NK-92 (cell line): ENCODE results near the gene EXOSC1.
A peak's percentile ranks its signal among the peaks of the same experiment; 100 is the strongest.
"Not testable (repeated sequence)": the region's sequence is repeated elsewhere in the genome, so short reads cannot be mapped to it uniquely, and the experiment has no call there.

Experiments
- DNase-seq: peaks from one replicate; lab custom pipeline; 2025; ENCODE audit not compliant: unreplicated experiment; lab: John Stamatoyannopoulos, UW

EXOSC1 gene

DNA sequence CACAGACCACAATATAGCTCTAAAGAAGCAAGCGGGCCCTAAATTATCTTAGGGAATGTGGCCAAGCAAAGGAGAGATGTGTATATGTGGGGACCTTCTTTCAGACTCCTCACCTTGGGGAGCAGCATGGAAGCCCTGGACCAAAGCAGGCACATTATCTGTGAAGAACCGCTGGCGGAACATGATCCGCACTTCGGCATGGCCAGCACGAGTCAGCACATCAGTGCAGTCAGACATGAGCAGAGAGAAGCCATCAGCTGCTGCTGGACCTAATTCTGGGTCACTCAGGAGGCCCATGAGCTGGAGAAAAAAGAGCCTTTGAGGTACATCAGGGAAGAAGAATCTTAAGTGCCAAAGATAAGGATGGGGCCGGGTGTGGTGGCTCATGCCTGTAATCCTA is 14.1 kb upstream of the EXOSC1 start:
- DNase-seq, result no peak

DNA sequence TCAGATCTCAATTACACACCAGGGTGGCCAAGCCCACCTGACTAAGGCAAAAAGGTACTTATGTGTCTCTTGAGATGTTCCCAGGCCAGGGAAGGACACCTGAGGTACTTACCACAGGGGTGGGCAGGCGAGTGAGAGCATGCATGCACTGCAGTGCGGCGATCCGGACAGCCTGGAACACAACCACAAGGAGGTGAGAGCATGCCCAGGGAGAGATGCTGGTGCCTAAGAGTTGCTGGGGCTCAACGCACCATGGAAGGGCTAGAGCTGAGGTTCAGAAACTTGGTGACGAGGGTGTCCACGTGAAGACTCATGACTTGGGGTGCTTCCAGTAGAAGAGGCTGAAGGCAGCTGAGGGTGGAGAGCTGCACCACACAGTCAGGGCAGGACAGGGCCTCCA is 13.3 kb upstream of the EXOSC1 start:
- no peak for DNase-seq

DNA sequence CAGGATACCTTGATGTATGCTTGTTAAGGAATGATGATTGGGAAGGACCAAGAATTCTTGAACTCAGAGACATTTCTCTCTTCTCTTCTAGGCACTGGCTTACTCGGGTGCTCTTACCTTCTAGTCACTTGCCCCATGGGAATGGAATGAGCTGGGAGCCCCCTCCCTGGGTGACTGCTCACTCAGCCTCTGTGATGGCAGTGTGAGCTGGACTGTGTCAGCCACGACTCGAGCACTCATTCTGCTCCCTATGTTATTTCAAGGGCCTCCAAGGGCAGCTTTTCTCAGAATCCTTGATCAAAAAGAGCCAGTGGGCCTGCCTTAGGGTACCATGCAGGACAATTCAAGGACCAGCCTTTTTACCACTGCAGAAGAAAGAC is 10.9 kb upstream of the EXOSC1 start:
- DNase-seq, result no peak

DNA sequence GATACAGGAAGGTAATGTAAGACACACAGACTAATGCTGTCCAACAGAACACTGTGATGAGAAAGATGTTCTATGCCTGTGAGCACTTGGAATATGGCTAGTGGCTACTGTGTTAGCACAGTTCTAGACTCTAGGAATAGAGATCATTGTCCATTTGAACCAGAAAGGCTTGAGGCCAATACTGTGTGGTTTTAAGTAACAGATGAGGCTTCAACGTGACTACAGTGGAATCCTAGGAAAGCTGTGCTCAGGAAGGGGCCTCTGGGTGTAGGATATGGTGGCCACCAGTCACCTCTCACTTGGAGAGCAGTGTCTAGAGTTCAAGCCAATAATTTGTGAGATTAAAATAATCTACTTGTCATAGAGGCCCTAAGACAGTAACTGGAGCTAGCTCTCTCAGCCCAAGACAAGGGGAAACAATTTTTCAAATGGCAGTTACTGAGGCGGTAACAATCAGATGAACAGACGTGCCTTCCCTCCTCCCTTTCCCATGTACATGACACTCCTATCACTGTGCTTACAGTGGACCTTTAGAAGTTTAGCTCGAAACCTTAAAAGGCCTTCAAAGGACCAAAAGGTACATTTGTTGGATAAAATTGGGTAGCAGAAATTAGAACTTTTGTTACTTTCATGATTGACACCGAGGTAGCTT is 10.4 kb upstream of the EXOSC1 start:
- DNase-seq, result no peak

DNA sequence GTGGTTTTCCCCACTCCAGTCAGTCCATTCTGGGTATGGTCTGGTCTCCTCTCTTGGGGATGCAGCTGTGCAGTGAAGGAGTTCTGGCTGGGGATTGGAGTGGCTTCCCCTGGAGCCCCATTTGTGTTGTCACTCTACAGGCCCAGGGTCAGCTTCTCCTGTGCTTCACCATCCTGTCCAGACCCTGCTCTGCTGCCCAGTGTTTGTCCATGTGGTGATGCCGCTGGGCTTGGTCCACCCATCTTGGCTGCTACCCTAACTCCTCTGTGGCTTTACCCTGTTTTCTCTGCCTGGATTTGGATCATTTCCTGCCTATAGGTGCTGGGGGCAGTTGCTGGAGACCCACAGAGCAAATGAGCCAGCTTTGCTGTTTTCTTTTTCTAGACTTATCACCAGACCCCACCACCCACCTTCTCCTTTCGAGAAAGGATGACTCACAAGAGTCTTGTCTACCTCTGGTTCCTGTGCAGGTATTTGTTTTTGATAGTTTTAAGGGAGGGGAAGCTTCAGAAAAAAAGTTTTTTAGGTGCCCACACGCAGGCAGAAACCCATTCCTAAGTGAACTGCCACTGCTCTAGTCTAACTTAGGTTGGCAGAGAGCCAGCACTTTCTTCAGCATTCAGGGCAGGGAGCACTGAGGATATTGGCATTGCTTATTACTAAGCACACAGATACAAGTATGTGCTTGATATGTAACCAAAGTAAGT is 8.7 kb upstream of the EXOSC1 start:
- no peak for DNase-seq

DNA sequence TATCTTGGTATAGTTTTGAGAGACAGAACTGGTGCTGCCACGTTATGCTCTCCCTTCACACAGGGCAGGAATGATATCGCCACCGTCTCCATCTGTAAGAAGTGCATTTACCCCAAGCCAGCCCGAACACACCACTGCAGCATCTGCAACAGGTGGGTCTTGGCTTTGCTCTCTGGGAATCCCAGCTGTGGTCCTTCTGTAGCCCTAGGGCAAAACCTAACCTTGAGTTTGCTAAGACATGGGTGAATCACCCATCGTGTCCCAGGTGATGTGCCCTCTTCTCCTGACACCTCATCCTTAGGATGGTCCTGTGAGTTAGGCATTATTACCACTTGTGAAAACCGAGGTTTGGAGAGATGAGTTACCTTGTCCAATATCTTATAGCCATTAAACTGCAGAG is 6.5 kb upstream of the EXOSC1 start:
- DNase-seq, result no peak

DNA sequence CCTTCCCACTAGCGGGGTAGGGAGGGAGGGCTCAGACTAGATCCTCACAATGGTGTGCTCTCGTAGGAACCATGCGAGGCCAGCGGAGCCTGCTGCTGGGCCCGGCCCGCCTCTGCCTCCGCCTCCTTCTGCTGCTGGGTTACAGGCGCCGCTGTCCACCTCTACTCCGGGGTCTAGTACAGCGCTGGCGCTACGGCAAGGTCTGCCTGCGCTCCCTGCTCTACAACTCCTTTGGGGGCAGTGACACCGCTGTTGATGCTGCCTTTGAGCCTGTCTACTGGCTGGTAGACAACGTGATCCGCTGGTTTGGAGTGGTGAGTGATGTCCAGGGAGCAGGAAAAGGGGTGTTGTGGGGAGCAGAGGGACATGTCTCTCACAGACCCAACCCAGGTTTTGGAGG is 5.8 kb upstream of the EXOSC1 start:
- DNase-seq, result no peak

- DNase-seq, result no peak
Observed at GRCh38 chr10:97450828-97451227, 5.0 kb upstream of the EXOSC1 start.

GRCh38 chr10:97445357-97445721 is 467 bp downstream of the EXOSC1 start:
- no peak for DNase-seq

DNA sequence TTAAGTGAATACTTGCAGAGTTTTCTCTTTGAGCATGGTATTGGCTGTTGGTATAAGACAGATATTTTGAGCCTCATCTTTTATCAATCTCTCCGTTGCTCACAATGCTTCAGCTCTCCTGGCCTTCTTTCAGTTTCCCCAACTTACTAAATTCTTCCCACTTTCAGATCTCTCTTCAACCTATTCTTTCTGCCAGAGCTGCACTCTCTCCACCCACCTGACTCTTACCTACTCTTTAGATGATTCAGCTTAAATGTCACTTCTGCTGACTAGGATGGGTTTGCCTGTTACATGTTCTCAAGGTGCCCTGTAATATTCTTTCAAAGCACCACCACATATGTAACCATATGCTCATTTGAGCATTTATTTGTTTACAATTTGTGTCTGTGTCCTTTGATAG is 1.6 kb downstream of the EXOSC1 start:
- no peak for DNase-seq

- no peak for DNase-seq
Observed at GRCh38 chr10:97442277-97442676, 3.5 kb downstream of the EXOSC1 start.

DNA sequence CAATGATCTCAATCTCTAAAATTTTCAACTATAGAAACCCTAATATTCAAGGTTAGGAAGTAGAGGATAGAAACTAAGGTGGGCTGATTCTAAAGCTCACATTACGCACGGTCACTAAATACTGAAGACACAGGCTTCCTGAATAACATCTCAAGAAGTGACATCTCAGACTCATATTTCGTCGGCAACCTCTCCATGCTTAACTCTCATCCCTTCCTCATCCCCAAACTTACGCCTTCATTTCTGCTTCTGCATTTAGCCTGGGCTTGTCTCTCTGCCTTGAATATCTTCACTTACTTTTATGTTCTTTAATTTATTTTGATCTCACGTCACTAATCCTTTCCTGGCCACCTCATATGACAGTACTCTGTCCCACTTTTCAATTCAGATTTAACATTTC is 10.6 kb downstream of the EXOSC1 start:
- DNase-seq, result no peak

DNA sequence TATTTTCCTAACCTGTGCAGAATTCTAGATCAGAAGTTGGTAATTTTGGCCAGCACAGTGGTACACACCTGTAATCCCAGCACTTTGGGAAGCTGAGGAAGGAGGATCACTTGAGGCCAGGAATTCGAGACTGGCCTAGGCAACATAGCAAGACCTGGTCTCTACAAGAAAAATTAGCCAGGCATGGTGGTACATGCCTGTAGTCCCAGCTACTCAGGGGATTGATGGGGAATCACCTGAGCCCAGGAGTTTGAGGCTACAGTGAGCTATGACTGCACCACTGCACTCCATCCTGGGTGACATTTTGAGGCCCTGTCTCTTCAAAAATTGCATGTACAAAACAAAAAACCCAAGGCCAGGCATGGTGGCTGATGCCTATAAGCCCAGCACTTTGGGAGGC is 11.2 kb downstream of the EXOSC1 start:
- DNase-seq, result no peak

- no peak for DNase-seq
Observed at GRCh38 chr10:97434055-97434454, 11.8 kb downstream of the EXOSC1 start.

- DNase-seq, result no peak
Observed at GRCh38 chr10:97428572-97428981, 17.2 kb downstream of the EXOSC1 start.

DNA sequence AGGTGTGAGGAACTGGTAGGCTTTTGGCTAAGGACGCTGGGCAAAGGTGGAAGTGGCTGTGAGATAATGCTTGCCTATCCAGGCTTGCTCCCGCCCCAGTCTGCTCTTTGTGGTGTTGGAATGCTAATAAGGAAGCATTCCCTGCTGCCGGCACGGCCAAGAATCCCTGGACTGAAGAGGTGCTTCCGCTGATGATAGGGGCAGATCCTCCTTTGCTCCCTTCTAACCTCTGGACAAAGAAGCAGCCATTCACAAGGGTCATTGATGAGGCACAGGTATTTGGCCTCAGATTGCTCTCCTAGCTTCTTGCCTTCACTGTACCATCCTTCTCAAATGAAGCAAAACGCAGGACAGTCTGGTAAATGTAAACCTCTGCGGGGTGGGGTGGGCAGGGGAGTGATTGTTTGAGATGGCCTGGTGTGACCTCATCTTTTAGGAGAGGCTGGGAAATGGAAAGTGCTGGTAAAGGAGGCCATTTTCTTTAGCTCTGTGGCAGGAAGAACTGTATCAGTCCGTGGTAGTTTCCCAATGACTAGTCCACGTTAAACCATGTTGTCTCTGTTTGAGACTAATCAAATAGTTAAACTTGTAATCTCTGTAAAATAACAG is 18.1 kb downstream of the EXOSC1 start:
- DNase-seq, result no peak

GRCh38 chr10:97426776-97427570 is 18.8 kb downstream of the EXOSC1 start:
- DNase-seq, result no peak

DNA sequence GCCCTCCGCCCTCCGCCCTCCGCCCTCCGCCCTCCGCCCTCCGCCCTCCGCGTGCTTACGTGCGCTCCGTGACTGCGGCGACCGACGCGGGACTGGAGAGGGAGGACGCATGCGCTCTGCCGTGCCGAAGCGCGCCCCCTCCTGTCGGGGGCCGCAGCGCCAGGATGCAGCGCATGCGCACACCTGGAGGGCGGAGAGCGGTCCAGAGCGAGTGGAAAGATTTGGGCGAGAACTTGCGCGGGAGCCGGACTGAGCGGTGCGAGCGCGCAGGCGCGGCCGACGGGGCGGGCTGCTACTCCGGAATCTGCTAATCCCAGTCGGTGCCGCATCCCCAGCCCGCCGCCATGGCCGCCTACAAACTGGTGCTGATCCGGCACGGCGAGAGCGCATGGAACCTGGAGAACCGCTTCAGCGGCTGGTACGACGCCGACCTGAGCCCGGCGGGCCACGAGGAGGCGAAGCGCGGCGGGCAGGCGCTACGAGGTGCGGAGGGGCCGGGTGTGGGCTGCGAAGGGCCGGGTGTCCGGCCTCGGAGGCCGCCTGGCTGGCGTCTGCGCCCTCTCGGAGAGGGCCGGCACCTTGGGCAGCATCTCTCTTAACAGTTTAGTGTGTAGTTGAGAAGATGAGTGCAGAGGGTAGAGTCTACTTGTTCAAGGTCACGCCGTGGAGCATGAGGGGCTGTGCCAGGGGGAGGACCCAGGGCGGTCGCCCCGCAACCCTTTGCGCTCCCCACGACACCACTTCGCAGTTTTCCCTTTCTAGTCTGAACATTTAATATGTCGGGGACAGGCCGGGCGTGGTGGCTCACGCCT is 19.6 kb downstream of the EXOSC1 start, which contains the start of gene PGAM1:
Gene PGAM1, plus strand, starts transcription at position 228 of the 812 bp plus-strand sequence. Its CDS starts 117 bp downstream, at position 345.
- peak; percentile 73 for DNase-seq

DNA sequence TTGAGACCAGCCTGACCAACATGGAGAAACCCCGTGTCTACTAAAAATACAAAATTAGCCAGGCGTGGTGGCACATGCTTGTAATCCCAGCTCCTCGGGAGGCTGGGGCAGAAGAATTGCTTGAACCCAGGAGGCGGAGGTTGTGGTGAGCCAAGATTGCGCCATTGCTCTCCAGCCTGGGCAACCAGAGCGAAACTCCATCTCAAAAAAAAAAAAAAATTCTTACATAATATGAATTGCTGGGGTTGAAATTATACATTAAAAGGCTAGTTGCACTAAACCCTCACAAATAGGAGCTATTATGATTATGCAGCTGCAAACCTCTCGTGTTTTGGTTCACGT is 22.1 kb downstream of the EXOSC1 start:
- not testable (repeated sequence) for DNase-seq

GRCh38 chr10:97416565-97416964 is 29.2 kb downstream of the EXOSC1 start:
- no peak for DNase-seq

DNA sequence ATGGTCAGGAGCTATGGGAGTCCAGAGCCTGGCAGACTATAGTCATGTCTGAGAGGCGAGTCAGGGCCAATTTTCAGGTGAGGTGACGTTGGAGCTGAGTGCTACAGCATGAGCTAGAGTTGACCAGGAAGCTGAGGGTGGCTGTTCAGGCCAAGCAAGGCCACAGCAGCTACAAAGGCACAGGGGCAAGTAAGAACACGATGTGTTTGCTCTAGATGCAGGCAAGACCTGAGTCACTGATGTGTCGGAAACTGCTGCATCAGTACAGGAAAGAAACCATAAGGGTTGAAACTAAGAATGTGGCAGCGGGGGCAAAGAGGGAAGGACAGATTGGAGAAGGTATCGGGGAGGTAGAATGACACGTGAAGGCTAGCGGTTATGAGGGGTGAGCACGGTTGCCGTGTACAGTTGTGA is 32.9 kb downstream of the EXOSC1 start:
- DNase-seq, result no peak
